HG03521 (cell line): ENCODE measurements around the gene TAS2R50.
"Not testable (repeated sequence)": the region's sequence is repeated elsewhere in the genome, so short reads cannot be mapped to it uniquely, and the experiment has no call there.

ENCODE experiments used
- ATAC-seq: cut with Tn5 transposase; IDR thresholded peaks from one replicate; pipeline ENCODE4 v1.9.1; 2021; ENCODE audit warnings: mild to moderate bottlenecking, moderate library complexity; ENCODE audit not compliant: unreplicated experiment

TAS2R50 gene

GRCh38 chr12:10986812-10987211, at the start of gene TAS2R50:
Gene TAS2R50 (minus strand): TSS chr12:10986912. CDS start chr12:10986860, 52 bp downstream.
- no peak for ATAC-seq

- not testable (repeated sequence) for ATAC-seq
Observed at GRCh38 chr12:11033959-11034358, 47.2 kb upstream of the TAS2R50 start.

- no peak for ATAC-seq
Observed at GRCh38 chr12:11031307-11031706, 44.6 kb upstream of the TAS2R50 start, which contains the start of gene TAS2R31. Gene TAS2R31 (minus strand): TSS chr12:11031407. CDS start chr12:11031335, 72 bp downstream.

- no peak for ATAC-seq
Observed at GRCh38 chr12:11026118-11026517, 39.4 kb upstream of the TAS2R50 start.

- no peak for ATAC-seq
Observed at GRCh38 chr12:11023387-11023786, 36.7 kb upstream of the TAS2R50 start.

GRCh38 chr12:11022520-11022919, 35.8 kb upstream of the TAS2R50 start, which contains the start of gene TAS2R19:
Gene TAS2R19 (minus strand): TSS chr12:11022620. CDS start chr12:11022571, 49 bp downstream.
- ATAC-seq, result no peak

- ATAC-seq, result no peak
Observed at GRCh38 chr12:11016937-11017336, 30.2 kb upstream of the TAS2R50 start.

GRCh38 chr12:11015775-11016430, 29.2 kb upstream of the TAS2R50 start:
- no peak for ATAC-seq

- no peak for ATAC-seq
Observed at GRCh38 chr12:11014234-11014633, 27.5 kb upstream of the TAS2R50 start.

- ATAC-seq, result no peak
Observed at GRCh38 chr12:11007608-11008007, 20.9 kb upstream of the TAS2R50 start.

GRCh38 chr12:10998204-10998603, 11.5 kb upstream of the TAS2R50 start, which contains the start of gene TAS2R20:
Gene TAS2R20 (minus strand): TSS chr12:10998304. CDS start chr12:10997875, 429 bp downstream.
- ATAC-seq, result no peak

GRCh38 chr12:10994307-10994706, 7.6 kb upstream of the TAS2R50 start:
- ATAC-seq, result no peak

- ATAC-seq, result no peak
Observed at GRCh38 chr12:10989107-10989506, 2.4 kb upstream of the TAS2R50 start.

GRCh38 chr12:10982244-10982643, 4.5 kb downstream of the TAS2R50 start:
- ATAC-seq, result no peak

GRCh38 chr12:10974965-10975364, 11.7 kb downstream of the TAS2R50 start:
- ATAC-seq, result no peak

- ATAC-seq, result no peak
Observed at GRCh38 chr12:10968765-10969456, 17.8 kb downstream of the TAS2R50 start.

GRCh38 chr12:10967409-10967808, 19.3 kb downstream of the TAS2R50 start:
- no peak for ATAC-seq

- ATAC-seq, result no peak
Observed at GRCh38 chr12:10966314-10966713, 20.4 kb downstream of the TAS2R50 start.

GRCh38 chr12:10965476-10965875, 21.2 kb downstream of the TAS2R50 start:
- no peak for ATAC-seq

- ATAC-seq, result no peak
Observed at GRCh38 chr12:10960211-10960610, 26.5 kb downstream of the TAS2R50 start.

- no peak for ATAC-seq
Observed at GRCh38 chr12:10959804-10960203, 26.9 kb downstream of the TAS2R50 start.

- ATAC-seq, result no peak
Observed at GRCh38 chr12:10957741-10958140, 29.0 kb downstream of the TAS2R50 start.
